B cell (primary cell): ENCODE data around the gene RREB1. TPM values are rescaled to one million over a fixed set of nuclear protein-coding genes. Genes with fewer than 3 reads are reported as not detected.
"Not testable (repeated sequence)": the region's sequence is repeated elsewhere in the genome, so short reads cannot be mapped to it uniquely, and the experiment has no call there.

Experiments used
- ATAC-seq: fragments of 200-7000 bp; cut with Tn5 transposase; one replicate; pipeline ENCODE4 v1.10.0; 2021; ENCODE audit warnings: low read depth, mild to moderate bottlenecking, moderate number of reproducible peaks, moderate library complexity
- CTCF ChIA-PET: fragments of 350-600 bp; sonication (Branson Sonifier 250); formaldehyde crosslinking; loops from one replicate; lab custom pipeline; 2021; ENCODE audit warnings: antibody characterized with exemption, inconsistent platforms; lab: Charles Lee
- POLR2A ChIA-PET: fragments of 350-600 bp; sonication (Branson Sonifier 250); formaldehyde crosslinking; loops from one replicate; lab custom pipeline; 2021; ENCODE audit warnings: antibody characterized with exemption; lab: Charles Lee
- DNase-seq: peaks from one replicate; pipeline ENCODE4 v3.0.0; 2013
- H2AFZ ChIP-seq: 2 replicates; pipeline ENCODE4 v1.6.1; 2012; ENCODE audit warnings: mild to moderate bottlenecking, low read depth, low read length; ENCODE audit not compliant: insufficient read depth, poor library complexity, severe bottlenecking
- H3K27ac ChIP-seq, 2 donors: 1 replicate in 1 of 2; 2 replicates in 1 of 2; pipeline ENCODE4 v1.5.1; 2012 to 2013; ENCODE audit warnings: low read length in 2 of 2, mild to moderate bottlenecking in 2 of 2, moderate library complexity in 1 of 2
- H3K27me3 ChIP-seq, 4 experiments: fragments of 200-600 bp in 1 of 4; sonication (generic) in 1 of 4; replicated peaks in 1 of 4; 1 replicate in 2 of 4; 2 replicates in 2 of 4; pipeline versions ENCODE4 v1.6.1 to v1.7.0; 2013 to 2016; ENCODE audit warnings: low read length in 3 of 4, mild to moderate bottlenecking in 2 of 4, mixed read lengths in 1 of 4, moderate library complexity in 1 of 4; ENCODE audit not compliant: insufficient read depth in 4 of 4, control insufficient read depth in 3 of 4; ENCODE audit errors: control extremely low read depth in 1 of 4
- H3K36me3 ChIP-seq, 2 experiments: replicated peaks in 1 of 2; 1 replicate in 1 of 2; 2 replicates in 1 of 2; pipeline versions ENCODE4 v1.6.1 to v1.7.1; 2013; ENCODE audit warnings: low read length in 1 of 2; ENCODE audit not compliant: insufficient read depth in 2 of 2, control insufficient read depth in 1 of 2; ENCODE audit errors: control extremely low read depth in 1 of 2, extremely low read depth in 1 of 2
- H3K4me1 ChIP-seq, 2 donors: fragments of 200-600 bp in 1 of 2; sonication (generic) in 1 of 2; 1 replicate in 1 of 2; 2 replicates in 1 of 2; pipeline versions ENCODE4 v1.5.1 to v1.6.1; 2013 to 2017; ENCODE audit warnings: low read length in 2 of 2; ENCODE audit not compliant: control insufficient read depth in 2 of 2, insufficient read depth in 2 of 2
- H3K4me2 ChIP-seq: replicated peaks from 2 replicates; pipeline ENCODE3; 2012; ENCODE audit warnings: mild to moderate bottlenecking, low read depth, low read length; ENCODE audit not compliant: poor library complexity, severe bottlenecking
- H3K4me3 ChIP-seq, 5 experiments: fragments of 200-600 bp in 1 of 5; sonication (generic) in 1 of 5; 1 replicate in 3 of 5; 2 replicates in 2 of 5; pipeline versions ENCODE4 v1.5.1 to v1.7.0; 2011 to 2016; ENCODE audit warnings: low read length in 4 of 5, mild to moderate bottlenecking in 4 of 5, low read depth in 2 of 5, control low read depth in 1 of 5, moderate library complexity in 1 of 5; ENCODE audit not compliant: insufficient read depth in 1 of 5; ENCODE audit errors: control extremely low read depth in 1 of 5, extremely low read depth in 1 of 5
- H3K79me2 ChIP-seq: fragments of 200-600 bp; sonication (generic); one replicate; pipeline ENCODE4 v1.6.0; 2016; ENCODE audit warnings: low read length; ENCODE audit not compliant: control insufficient read depth, insufficient read depth
- H3K9ac ChIP-seq: fragments of 200-600 bp; sonication (generic); 2 replicates; pipeline ENCODE4 v1.6.1; 2017; ENCODE audit warnings: mild to moderate bottlenecking, low read length, moderate library complexity
- H3K9me3 ChIP-seq, 3 donors: one replicate each; pipeline versions ENCODE4 v1.6.1 to v1.7.1; 2013; ENCODE audit warnings: low read length in 2 of 3; ENCODE audit not compliant: control insufficient read depth in 2 of 3, insufficient read depth in 1 of 3; ENCODE audit errors: control extremely low read depth in 1 of 3
- H4K20me1 ChIP-seq: 2 replicates; pipeline ENCODE4 v1.6.0; 2012; ENCODE audit warnings: mild to moderate bottlenecking, low read length; ENCODE audit not compliant: insufficient read depth, control insufficient read depth, poor library complexity, severe bottlenecking
- H3K27ac Mint-ChIP-seq: one replicate; pipeline ENCODE4 v1.8.0; 2021; ENCODE audit warnings: mixed read lengths
- H3K27me3 Mint-ChIP-seq: one replicate; pipeline ENCODE4 v1.8.0; 2021; ENCODE audit warnings: mixed read lengths
- H3K4me1 Mint-ChIP-seq: one replicate; pipeline ENCODE4 v1.8.0; 2021; ENCODE audit warnings: mixed read lengths
- H3K4me3 Mint-ChIP-seq: one replicate; pipeline ENCODE4 v1.8.0; 2021; ENCODE audit warnings: mixed read lengths
- H3K9me3 Mint-ChIP-seq: one replicate; pipeline ENCODE4 v1.8.0; 2022; ENCODE audit warnings: mixed read lengths; ENCODE audit not compliant: insufficient read depth
- CTCF ChIP-seq: fragments of 200-600 bp; IDR thresholded peaks from one replicate; pipeline ENCODE4 v1.8.0; 2022; ENCODE audit warnings: antibody characterized with exemption, mild to moderate bottlenecking
- EZH2 ChIP-seq: IDR thresholded peaks from 2 replicates; pipeline ENCODE4 v1.6.1; 2012; ENCODE audit warnings: borderline replicate concordance, low read depth, mild to moderate bottlenecking, moderate library complexity, low read length; ENCODE audit not compliant: insufficient read depth, poor library complexity, severe bottlenecking
- WGBS: methylation state at CpG from one replicate; pipeline ENCODE4 v1.1.5; 2013; ENCODE audit warnings: missing lambda C conversion rate; ENCODE audit not compliant: insufficient coverage; 5-methylcytosine and 5-hydroxymethylcytosine counted together
- intact Hi-C: fragments of 100-400 bp; cut with micrococcal nuclease; formaldehyde crosslinking; loops from one replicate; pipeline ENCODE4 v1.10.0; 2022
- polyA plus RNA-seq: library from polyadenylated mRNA; depleted of rRNA; stranded (reverse); fragments of >200 nt; gene quantifications from 2 replicates; pipeline ENCODE4 v1.2.3, GENCODE V29; 2012
- total RNA-seq, 2 donors: library from RNA; stranded (reverse); fragments of 120-200 nt in 1 of 2; gene quantifications; 1 replicate in 1 of 2; 2 replicates in 1 of 2; pipeline versions ENCODE4 v1.2.3 to v1.2.4, GENCODE V29; 2013 to 2022

Gene RREB1
- total and polyA plus RNA-seq, 2 donors (not counting 1 experiment from before 2014, with no cell fraction given) = 10.4 to 58.6 TPM

- 73% methylated on average over 11 of the region's 11 CpGs for WGBS
- POLR2A ChIA-PET = no interaction called here
- intact Hi-C loops = no loop called here
These were observed 163.4 kb downstream of the RREB1 start for GRCh38 chr6:7271205-7271534.

GRCh38 chr6:7273709-7274108 is 165.9 kb downstream of the RREB1 start:
- H3K27ac Mint-ChIP-seq = no peak overlapping the region
- ChIA-PET CTCF (interaction anchor here (8.2 kb wide), 1 partner anchor 341 kb away, joined by 216 read pairs; no protein-coding TSS in a partner anchor), POLR2A (no interaction called here)
- H3K4me1 Mint-ChIP-seq = peaks cover 25% of the 10 kb centered on the region
- DNase-seq (no peak), ATAC-seq (no peak)
- H3K4me1 ChIP-seq = peaks cover 26 to 32% of the 10 kb centered on the region in 2 donors
- no peaks in the 10 kb centered on the region for H3K79me2 ChIP-seq
- H2AFZ ChIP-seq = no peak overlapping the region
- no peak overlapping the region for H3K4me3 Mint-ChIP-seq
- H3K36me3 ChIP-seq = no peaks in the 10 kb centered on the region
- no peaks in the 10 kb centered on the region for H4K20me1 ChIP-seq
- intact Hi-C loops = no loop called here
- 91% methylated on average over 9 of the region's 10 CpGs for WGBS
- TF ChIP-seq EZH2 = no peak
- TF ChIP-seq CTCF = no peak
- no peak overlapping the region for H3K4me3 ChIP-seq
- no peaks in the 10 kb centered on the region for H3K9me3 Mint-ChIP-seq
- H3K9me3 ChIP-seq = no peaks in the 10 kb centered on the region
- H3K9ac ChIP-seq = no peak overlapping the region
- no peaks in the 10 kb centered on the region for H3K27me3 ChIP-seq
- H3K27ac ChIP-seq = no peak overlapping the region
- peaks cover 7% of the 10 kb centered on the region for H3K27me3 Mint-ChIP-seq
- H3K4me2 ChIP-seq = no peak overlapping the region

More at GRCh38 chr6:7271205-7271534, 163.4 kb downstream of the RREB1 start:
- H3K27ac ChIP-seq = no peak overlapping the region
- H3K4me2 ChIP-seq = no peak overlapping the region
- H3K36me3 ChIP-seq = no peaks in the 10 kb centered on the region
- no peak overlapping the region for H2AFZ ChIP-seq
- H3K4me1 Mint-ChIP-seq = peaks cover 6% of the 10 kb centered on the region
- no peak for ATAC-seq
- no peak overlapping the region for H3K4me3 ChIP-seq
- peaks cover 0 to 4% (median 2%) of the 10 kb centered on the region in 3 donors for H3K9me3 ChIP-seq
- CTCF ChIA-PET = no interaction called here
- peaks cover 7% of the 10 kb centered on the region for H3K27me3 Mint-ChIP-seq
- no peak for DNase-seq
- H3K79me2 ChIP-seq = no peaks in the 10 kb centered on the region
- H3K9me3 Mint-ChIP-seq = no peaks in the 10 kb centered on the region
- no peak for TF ChIP-seq EZH2
- no peak for TF ChIP-seq CTCF
- no peaks in the 10 kb centered on the region for H3K27me3 ChIP-seq
- no peak overlapping the region for H3K27ac Mint-ChIP-seq
- no peak overlapping the region for H3K9ac ChIP-seq
- H4K20me1 ChIP-seq = no peaks in the 10 kb centered on the region
- no peak overlapping the region for H3K4me3 Mint-ChIP-seq
- H3K4me1 ChIP-seq = peaks cover 3 to 7% of the 10 kb centered on the region in 2 donors

GRCh38 chr6:7274525-7274924 is 166.8 kb downstream of the RREB1 start:
- H2AFZ ChIP-seq, H3K27ac ChIP-seq, H3K9ac ChIP-seq, H3K27ac Mint-ChIP-seq, DNase-seq, H3K27me3 Mint-ChIP-seq, POLR2A ChIA-PET, H3K9me3 Mint-ChIP-seq, H3K4me2 ChIP-seq, H3K4me3 Mint-ChIP-seq, H3K79me2 ChIP-seq, H3K27me3 ChIP-seq, intact Hi-C loops, H3K9me3 ChIP-seq, H3K4me3 ChIP-seq, H3K36me3 ChIP-seq, ATAC-seq, H4K20me1 ChIP-seq: not testable (repeated sequence)
- CTCF ChIA-PET = interaction anchor here (0.6 to 8.2 kb wide), 16 partner anchors 9 to 732 kb away, joined by 3 to 216 read pairs (median 6); partner anchors contain the start of genes CAGE1, RIOK1 and SNRNP48
- H3K4me1 Mint-ChIP-seq = peaks cover 28% of the 10 kb centered on the region
- WGBS = 94% methylated on average over 8 of the region's 8 CpGs
- H3K4me1 ChIP-seq = peaks cover 29 to 36% of the 10 kb centered on the region in 2 donors
